ENCODE measurements around the gene FGF11.

FGF11 gene

DNA sequence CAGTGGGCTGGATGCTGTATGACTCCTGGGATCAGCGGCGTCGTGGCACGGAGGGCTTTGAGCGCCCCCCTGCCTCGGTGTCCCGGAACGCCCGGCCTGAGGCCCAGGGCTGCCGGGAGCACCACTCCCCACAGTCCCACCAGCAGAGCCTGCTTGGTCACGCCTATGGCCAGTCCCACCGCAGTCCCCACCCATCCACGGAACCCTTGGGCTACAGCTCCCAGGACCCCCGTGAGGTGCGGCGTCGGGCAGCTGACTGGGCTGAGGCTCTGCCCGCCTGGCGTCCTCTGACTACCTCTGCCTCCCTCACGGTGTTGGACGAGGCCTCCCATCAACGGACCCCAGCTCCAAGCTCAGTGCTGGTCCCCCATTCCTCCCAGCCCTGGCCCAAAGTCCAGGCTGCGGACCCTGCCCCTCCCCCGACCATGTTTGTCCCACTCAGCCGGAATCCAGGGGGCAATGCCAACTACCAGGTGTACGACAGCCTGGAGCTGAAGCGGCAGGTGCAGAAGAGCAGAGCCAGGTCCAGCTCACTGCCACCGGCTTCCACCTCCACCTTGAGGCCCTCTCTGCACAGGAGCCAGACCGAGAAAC is 12.3 kb upstream of the FGF11 start:
- in situ Hi-C loops (cut with MboI; ENCODE audit: low pct_unique_long_range_greater_than_20kb, low sequenced_read_pairs), result no loop called here

DNA sequence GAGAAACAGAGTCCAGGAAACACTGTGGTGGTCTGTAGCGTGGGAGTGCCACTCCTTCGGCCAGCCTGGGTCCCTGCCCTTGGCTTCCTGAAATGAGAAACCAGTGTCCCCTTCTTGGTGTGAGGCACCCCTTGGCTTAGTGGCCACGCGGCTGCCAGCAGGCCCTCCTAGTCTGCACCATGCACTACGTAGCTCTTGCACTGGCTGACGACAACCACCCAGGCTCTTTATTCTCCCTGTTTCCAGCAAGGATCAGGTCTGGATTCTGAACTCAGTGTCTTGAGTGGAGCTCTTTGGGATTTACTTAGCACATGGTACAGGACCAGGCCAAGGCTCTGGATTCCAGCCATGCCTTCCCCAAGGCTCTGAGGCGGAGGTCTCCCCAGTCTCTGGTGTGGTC is 11.8 kb upstream of the FGF11 start:
- in situ Hi-C loops (cut with MboI; ENCODE audit: low pct_unique_long_range_greater_than_20kb, low sequenced_read_pairs), result no loop called here
- DNase-seq, result no peak

More for the DNA sequence above, 12.3 kb upstream of the FGF11 start:
- no peak for DNase-seq

GRCh38 chr17:7428557-7428956 is 10.8 kb upstream of the FGF11 start, which contains the start of gene SPEM3:
Gene SPEM3, plus strand, starts transcription at chr17:7428857. Its CDS starts 46 bp downstream, at chr17:7428903.
- in situ Hi-C loops (cut with MboI; ENCODE audit: low pct_unique_long_range_greater_than_20kb, low sequenced_read_pairs), result no loop called here
- DNase-seq, result no peak

DNA sequence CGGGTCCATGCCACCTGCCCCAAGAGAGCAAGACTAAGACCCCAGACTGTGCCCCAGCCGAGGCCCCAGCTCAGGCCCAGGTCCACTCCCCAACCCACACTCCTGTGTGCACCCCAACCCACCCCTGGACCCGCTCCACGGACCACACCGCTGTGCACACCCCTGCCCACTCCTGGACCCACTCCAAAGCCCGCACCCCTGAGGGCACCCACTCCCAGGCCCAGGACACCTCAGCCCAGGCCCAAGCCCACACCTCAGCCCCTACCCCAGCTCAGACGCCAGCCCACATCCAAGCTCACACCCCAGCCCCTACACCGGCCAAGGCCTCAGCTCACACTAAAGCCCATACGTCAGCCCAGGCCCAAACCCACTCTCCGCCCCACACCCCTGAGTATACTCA is 9.6 kb upstream of the FGF11 start:
- no peak for DNase-seq
- in situ Hi-C loops (cut with MboI; ENCODE audit: low pct_unique_long_range_greater_than_20kb, low sequenced_read_pairs), result no loop called here

DNA sequence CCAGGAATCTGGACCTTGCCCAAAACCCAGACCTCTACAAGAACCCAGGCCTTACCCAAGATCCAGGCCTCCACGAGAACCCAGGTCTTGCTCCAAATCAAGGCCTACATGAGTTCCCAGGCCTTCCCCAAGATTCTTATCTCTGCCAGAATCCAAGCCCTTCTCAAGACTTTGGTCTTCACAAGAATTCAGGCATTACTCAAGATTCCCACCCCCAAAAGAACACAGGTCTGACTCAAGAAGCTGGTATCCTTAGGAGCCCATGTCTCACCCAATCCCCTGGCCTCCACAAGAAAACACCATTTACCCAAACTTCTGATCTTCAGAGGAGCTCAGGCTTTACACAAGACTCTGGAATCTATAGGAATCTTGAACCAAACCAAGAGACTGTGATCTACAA is 8.1 kb upstream of the FGF11 start:
- DNase-seq, result no peak
- in situ Hi-C loops (cut with MboI; ENCODE audit: low pct_unique_long_range_greater_than_20kb, low sequenced_read_pairs), result no loop called here

DNA sequence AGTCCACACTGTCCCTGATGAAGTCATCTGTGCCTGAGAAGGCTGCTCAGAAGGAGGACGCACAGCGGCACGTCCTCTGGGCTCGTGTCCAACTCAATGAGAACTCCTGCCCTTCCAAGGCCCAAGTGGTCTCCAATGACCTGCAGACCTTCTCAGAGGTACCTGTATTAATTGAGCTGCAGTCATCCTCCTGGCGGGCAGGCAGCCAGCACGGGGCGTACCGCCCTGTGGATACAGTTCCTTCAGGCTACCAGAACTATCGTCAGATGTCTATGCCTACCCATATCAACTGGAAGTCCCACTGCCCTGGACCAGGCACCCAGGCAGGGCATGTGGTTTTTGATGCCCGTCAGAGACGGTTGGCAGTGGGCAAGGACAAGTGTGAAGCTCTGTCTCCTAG is 7.0 kb upstream of the FGF11 start:
- in situ Hi-C loops (cut with MboI; ENCODE audit: low pct_unique_long_range_greater_than_20kb, low sequenced_read_pairs), result no loop called here
- no peak for DNase-seq

DNA sequence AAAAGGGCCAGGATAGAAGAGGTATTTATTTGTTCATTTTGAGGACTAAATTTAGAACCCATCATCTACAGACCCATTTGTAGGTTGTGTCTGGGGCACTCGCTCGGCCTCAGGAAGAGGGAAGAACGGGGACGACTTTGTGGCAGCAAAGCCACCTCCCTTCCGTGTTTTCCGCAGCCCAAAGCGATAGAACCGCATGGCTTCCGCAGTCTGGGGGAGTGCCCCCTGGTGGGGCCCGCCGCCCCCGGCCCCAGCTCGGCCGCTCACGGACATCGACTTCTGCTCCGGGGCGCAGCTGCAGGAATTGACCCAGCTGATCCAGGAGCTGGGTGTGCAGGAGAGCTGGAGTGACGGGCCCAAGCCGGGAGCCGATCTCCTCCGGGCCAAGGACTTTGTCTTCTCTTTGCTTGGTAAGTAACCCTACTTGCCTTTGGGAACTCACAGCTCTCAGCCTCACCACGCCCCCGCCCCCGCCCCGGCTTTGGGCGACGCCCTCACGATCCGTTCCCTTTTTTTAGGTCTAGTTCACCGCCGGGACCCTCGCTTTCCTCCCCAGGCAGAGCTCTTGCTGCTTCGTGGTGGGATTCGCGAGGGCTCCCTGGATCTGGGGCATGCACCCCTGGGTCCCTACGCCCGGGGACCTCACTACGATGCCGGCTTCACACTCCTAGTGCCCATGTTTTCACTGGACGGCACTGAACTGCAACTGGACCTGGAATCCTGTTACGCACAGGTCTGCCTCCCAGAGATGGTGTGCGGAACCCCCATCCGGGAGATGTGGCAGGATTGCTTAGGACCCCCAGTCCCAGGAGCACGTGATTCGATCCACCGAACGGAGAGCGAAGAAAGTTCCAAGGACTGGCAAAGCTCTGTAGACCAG is 3.4 kb upstream of the FGF11 start:
- peak; percentile 87 for DNase-seq
- in situ Hi-C loops (cut with MboI; ENCODE audit: low pct_unique_long_range_greater_than_20kb, low sequenced_read_pairs), result no loop called here

DNA sequence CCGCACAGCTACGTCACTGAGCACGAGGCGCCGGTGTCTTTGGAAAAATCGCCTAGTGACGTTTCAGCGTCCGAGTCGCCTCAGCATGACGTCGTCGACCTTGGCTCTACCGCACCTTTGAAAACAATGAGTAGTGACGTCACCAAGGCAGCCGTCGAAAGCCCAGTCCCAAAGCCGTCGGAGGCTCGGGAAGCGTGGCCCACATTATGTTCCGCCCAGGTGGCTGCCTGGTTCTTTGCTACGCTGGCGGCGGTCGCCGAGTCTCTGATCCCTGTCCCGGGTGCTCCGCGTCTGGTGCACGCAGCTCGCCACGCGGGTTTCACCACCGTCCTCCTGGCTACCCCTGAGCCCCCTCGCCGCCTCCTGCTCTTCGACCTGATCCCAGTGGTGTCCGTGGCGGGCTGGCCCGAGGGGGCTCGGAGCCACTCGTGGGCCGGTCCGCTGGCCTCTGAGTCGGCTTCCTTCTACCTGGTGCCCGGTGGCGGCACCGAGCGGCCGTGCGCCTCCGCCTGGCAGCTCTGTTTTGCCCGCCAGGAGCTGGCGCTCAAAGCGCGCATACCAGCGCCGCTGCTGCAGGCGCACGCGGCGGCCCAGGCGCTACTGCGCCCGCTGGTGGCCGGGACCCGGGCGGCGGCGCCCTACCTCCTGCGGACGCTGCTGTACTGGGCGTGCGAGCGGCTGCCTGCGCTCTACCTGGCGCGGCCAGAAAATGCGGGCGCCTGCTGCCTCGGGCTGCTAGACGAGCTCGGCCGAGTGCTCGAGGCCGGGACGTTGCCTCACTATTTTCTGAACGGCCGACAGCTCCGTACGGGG is 2.5 kb upstream of the FGF11 start:
- DNase-seq, result peak; percentile 85
- in situ Hi-C loops (cut with MboI; ENCODE audit: low pct_unique_long_range_greater_than_20kb, low sequenced_read_pairs), result no loop called here

DNA sequence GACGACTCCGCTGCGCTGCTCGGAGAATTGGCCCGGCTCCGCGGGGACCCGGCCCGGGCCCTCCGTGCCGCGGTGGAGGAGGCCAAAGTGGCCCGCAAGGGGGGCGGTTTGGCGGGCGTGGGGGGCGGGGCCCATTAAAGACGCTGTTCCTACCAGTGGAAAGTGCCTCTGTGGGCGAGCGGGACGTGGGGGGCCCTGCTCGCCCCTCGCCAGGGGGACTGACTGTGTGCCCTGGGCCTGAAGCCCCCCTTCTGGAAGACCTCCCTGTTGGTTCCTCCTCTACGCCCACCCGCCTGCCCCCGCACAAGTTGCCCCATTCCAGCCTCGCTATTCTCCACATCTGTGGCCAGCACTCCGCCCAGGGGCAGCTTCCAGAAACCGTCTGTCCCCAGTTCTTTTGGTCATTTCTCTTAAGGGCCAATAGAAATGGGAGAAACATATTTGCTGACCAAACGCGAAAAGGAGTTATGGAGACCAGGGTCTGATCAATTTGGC is 1.9 kb upstream of the FGF11 start:
- in situ Hi-C loops (cut with MboI; ENCODE audit: low pct_unique_long_range_greater_than_20kb, low sequenced_read_pairs), result no loop called here
- no peak for DNase-seq

- DNase-seq, result peak; percentile 68
- in situ Hi-C loops (cut with MboI; ENCODE audit: low pct_unique_long_range_greater_than_20kb, low sequenced_read_pairs), result no loop called here
Observed at GRCh38 chr17:7437950-7438614, 1.2 kb upstream of the FGF11 start.

DNA sequence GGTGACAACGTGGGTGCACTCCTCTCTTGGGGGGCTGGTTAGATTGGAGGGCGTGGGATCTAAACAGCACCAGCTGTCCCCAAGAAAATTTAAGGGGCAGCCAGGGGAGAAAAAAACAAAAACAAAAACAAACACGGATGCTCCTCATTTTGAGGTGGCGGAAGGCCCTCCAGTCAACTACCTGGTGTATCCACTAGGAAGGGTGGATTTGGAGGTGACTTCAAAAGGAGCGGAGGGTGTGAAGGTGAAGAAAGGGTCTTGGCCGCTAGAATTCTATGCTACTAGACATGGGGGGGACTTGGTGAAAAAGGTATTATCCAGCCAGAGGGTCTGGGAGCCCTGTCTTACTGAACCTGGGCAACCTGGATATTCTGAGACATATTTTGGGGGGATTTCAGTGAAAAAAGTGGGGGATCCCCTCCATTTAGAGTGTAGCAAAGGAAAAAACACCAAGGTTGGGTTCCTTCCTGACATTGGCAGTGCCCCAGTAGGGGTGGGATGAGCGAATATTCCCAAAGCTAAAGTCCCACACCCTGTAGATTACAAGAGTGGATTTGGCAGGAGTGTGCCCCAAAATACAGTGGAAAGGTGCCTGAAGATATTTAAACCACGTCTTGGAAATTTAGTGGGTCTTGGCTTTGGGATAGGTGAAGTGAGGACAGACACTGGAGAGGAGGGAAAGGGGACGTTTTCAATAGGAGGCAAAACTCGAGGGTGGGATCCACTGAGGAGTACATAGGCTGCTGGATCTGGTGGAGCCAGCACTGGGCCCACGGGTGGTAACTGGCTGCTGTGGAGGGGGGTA is 454 bp upstream of the FGF11 start:
- in situ Hi-C loops (cut with MboI; ENCODE audit: low pct_unique_long_range_greater_than_20kb, low sequenced_read_pairs), result no loop called here
- no peak for DNase-seq

- DNase-seq, result no peak
- in situ Hi-C loops (cut with MboI; ENCODE audit: low pct_unique_long_range_greater_than_20kb, low sequenced_read_pairs), result no loop called here
Observed at GRCh38 chr17:7440113-7440833, 961 bp downstream of the FGF11 start.

DNA sequence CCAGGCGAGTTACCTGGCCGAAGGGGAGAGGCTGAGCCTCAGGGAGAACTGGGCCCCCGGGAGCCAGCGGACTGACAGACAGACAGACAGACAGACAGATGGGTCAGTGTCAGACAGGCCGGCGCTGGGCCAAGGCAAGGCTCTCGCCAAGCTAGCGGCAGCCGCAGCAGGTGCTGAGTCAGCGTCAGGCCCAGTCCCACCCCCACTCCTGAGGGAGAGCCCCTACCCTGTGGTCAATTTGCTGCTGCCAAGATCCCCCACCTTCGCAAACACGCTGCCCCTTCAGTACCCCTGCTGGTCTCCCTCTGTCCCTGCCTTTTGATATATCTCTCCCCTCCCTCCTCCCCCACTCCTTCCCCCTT is 1.5 kb downstream of the FGF11 start:
- in situ Hi-C loops (cut with MboI; ENCODE audit: low pct_unique_long_range_greater_than_20kb, low sequenced_read_pairs), result no loop called here
- no peak for DNase-seq

DNA sequence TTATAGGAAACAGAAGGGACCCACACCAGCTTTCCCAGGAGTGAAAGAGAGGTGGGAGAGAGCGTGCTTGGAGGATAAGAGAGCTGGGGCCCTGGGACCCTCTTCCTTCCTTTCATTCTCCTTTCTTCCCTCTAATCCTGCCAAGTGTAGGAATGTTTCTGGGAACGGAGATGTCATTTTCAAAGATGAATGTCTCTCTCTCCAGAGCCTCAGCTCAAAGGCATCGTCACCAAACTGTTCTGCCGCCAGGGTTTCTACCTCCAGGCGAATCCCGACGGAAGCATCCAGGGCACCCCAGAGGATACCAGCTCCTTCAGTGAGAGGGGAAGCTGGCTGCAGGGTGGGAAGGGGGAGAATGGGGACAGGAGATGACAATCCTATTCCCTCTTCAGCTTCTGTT is 2.0 kb downstream of the FGF11 start:
- in situ Hi-C loops (cut with MboI; ENCODE audit: low pct_unique_long_range_greater_than_20kb, low sequenced_read_pairs), result no loop called here
- no peak for DNase-seq

DNA sequence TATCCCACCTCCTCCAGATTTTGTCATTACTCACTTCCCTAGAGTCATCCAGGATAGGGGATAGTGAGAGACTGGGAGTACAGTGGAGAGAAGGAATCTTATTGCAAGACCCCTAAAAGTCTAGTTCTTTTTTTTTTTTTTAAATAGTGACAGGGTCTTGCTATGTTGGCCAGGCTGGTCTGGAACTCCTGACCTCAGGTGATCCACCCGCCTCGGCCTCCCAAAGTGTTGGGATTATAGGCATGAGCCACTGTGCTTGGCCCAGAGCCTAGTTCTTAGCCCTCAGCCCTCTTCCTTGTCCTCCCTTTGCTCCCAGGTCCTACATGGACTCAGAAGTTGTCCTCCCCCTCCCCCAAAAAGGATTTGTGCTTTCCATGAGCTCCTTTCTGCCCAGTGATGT is 2.8 kb downstream of the FGF11 start:
- in situ Hi-C loops (cut with MboI; ENCODE audit: low pct_unique_long_range_greater_than_20kb, low sequenced_read_pairs), result no loop called here
- no peak for DNase-seq

GRCh38 chr17:7443499-7444485 is 4.5 kb downstream of the FGF11 start:
- DNase-seq, result no peak
- in situ Hi-C loops (cut with MboI; ENCODE audit: low pct_unique_long_range_greater_than_20kb, low sequenced_read_pairs), result no loop called here

Measured in KBM-7 (cell line).